ENCODE results near the gene PLXNB2.
A peak's percentile ranks its signal among the peaks of the same experiment; 100 is the strongest.

The PLXNB2 gene

GRCh38 chr22:50310031-50310722 is 2.7 kb upstream of the PLXNB2 start:
- no peak for DNase-seq

- DNase-seq, result no peak
Measured at GRCh38 chr22:50309601-50309991, 2.1 kb upstream of the PLXNB2 start.

DNA sequence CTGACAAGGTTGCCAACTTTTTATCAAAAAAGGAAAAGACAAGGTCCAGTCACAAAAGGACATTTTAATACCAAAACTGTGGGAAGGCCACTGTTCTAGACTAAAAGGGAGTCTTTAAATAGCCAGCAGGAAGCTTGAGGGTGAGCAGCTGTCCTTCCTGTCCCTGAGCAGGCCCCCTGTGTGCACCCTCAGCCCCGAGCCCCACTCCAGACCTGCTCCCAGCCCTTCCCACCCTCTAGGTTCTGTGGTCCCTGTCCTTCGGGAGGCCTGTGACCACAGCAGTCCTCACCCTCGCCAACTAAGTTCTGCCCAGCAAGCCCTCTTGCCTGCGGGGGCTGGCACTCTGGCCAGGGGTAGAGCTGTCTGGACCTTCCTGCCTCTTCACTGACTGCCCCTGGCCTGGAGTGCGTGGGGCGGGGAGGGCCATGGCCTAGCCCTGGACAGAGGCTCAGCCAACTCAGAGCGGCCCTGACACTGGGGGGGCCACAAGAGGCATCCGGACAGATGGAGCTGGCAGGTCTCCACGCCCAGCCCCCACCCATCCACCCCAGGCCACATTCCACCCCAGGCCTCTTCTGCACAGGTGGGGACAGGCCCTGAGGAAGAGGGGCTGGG is 1.6 kb upstream of the PLXNB2 start:
- DNase-seq, result no peak

- no peak for DNase-seq
Measured at GRCh38 chr22:50308597-50308935, 1.1 kb upstream of the PLXNB2 start.

GRCh38 chr22:50307890-50308596 is 597 bp upstream of the PLXNB2 start:
- no peak for DNase-seq

DNA sequence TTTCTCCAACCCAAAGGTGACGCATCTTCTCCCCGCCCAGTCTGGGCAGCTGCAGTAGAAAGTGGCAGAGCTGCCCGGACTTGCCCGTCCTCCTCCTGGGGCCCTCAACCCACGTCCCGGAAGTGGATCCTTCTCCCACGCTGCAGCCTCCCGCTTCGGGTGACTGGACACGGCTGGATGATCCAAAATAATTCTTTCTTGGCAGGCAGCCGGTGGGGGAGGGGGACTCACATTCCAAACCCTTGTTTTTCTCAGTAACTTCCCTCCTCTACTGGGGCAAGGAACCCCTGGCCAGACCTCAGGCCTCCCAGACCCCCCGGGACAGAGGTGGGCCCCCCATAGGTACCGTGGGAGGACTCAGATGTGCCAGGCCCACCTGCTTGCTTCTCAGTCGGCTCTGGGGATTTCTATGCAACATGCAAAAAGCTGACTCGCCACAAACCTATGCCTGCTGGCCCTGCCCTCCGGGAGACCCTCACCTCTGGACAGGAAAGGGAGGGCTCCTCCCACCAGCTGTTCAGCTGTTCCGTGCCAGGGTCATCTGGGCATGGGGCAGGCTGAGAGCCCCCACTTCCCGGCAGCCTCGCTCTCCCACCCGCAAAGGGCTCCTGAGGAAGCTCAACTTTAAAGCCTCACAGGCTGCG is 1.4 kb downstream of the PLXNB2 start:
- DNase-seq, result peak; percentile 67

GRCh38 chr22:50305393-50305922 is 2.0 kb downstream of the PLXNB2 start:
- no peak for DNase-seq

DNA sequence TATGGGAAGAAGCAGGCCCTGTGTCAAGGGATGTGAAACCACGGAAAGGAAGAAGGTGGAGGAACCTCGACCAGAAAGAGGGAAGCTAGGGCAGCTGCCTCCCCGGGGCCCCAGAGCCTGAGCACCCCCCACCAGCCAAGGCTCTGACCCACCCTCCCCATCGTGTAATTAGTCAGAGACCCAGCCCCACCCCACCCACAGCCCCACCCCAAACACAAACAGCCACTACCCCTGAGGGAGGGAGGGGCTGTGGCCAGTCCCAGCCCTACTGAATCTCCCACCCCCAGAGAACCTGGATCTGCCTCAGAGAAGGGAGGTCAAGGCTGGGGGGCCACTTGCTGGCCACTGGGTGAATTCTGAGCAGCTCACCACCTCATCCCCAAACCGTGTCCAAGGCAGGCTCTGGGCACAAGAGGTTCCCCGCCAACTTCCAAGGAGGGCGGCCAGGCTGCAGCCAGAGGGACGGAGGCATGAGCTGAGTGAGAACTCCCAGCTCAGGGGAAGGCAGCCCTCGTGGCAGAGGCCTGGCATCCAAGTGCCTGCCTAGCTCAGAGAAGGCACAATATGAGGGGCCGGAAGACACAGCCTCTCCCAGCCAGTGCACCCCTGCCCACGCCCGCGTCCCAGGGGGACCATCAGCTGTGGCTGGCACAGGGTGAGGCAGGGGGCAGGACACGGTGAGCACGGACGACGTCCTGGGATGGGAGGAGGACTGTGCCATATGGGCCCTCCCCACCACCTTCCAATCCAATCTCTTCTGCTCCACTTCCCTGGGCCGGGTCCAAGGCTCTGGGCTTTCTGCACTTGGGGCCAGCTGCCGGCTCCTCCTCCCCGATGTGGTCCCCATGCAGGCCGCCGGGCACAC is 2.7 kb downstream of the PLXNB2 start:
- no peak for DNase-seq

DNA sequence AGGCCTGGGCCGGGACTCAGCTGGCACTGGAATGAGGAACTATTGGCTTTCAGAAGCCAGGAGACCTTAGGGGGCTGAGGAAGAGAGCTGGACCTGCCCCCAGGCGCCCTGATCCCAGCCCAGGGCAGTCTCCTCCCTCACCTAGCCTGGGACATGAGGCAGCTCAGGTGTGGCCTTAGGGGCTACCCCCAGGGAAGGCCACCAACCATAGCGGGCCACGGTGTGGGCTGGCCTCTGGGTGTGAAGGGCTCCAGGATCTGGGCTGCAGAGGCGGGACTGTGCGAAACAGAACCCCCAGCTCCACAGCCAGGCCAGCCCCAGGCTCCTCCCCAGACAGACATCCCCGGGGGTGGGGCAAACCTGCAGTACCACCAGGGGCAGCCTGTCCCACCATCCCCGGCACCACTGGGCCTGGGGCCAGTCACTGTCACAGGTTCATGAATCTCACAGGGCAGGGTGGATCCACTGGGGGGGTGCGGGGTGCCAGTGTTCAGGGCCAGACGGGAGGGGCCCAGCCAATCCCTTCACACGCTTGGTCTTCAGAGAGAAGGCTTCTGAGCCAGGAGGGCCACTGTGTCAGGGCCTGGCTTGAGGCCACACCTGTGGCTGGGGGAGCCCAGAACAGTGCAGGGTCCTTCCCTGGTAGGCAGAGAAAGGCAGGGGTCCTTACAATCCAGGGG is 3.5 kb downstream of the PLXNB2 start:
- no peak for DNase-seq

- no peak for DNase-seq
Measured at GRCh38 chr22:50303515-50303847, 4.0 kb downstream of the PLXNB2 start.

DNA sequence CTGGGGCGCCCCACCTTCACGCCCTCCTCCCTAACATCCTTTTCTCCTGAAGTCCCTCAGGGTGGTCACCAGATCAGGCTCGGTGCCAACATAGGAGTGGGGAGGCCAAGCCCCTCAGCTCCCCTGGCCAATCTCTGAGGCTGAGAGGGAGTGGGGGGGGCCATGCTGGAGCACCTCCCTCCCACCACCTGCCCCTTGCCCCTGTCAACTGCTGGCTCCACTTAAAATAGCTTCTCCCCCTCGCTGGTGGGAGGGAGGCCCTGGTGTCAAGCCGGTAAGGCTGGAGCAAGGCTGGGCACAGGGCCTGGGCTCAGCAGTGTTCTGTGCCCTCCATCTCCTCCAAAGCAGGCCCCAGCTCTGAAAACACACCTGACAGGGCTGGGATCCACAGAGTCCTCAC is 4.9 kb downstream of the PLXNB2 start:
- no peak for DNase-seq

- no peak for DNase-seq
Measured at GRCh38 chr22:50302041-50302541, 5.4 kb downstream of the PLXNB2 start.

DNA sequence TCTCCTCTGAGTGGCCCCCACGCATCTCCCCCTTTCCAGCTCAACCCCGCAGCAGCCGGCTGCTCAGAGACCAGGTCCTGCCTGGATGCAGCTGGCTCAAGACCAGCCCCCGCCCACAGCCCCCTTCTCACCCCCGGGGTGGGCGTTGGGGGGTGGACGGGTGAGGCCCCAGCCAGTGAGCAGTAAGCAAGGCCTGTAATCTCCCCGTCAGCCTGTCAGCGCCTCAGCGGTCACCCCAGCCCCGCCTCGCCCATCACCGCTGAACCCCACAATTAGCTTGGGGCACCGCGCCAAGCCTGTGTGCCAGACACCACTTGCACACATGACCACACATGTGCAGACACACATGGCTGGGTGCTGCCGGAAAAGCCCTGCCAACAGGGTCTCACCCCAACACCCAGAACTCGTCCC is 5.9 kb downstream of the PLXNB2 start:
- DNase-seq, result no peak

- DNase-seq, result no peak
Measured at GRCh38 chr22:50300620-50301257, 6.7 kb downstream of the PLXNB2 start.

DNA sequence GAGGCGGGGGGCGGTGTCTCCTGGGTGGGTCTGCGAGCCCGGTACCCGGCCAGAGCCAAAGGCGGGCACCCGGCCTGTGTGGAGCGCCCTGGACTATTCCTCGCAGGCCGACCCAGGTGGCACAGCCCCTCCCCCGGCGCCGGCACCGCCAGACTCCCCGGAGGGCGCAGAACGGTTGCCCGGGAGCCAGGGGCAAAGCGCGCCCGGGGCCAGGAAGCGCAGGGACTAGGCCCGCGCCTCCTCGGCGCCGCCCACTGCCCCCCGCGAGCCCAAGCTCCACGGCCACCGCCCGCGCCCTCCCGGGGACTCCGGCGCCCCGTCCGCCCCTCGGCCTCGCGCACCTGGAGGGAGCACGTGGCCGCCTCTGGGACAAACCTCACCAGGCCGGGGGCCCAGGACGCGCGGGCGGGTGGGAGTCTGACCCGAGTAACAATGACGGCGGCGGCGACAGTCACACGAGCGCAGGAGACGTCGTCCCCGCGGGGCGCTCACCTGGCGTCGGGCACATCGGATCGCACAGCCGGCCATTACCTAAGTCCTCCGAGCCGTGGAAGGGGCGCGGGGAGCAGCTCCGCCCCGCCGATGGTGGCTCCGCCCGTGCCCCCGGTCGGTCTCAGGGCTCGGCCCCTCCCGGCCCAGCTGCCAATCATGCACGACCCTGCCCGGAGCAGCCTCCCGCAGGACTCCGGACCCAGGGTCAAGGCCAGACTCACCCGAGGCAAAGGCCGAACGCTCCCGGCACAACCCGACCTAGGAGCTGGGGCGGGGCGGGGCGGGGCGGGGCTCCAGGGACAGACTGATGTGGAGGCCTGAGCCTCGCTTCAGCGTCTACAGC is 7.4 kb downstream of the PLXNB2 start:
- no peak for DNase-seq

GRCh38 chr22:50298937-50299784 is 8.3 kb downstream of the PLXNB2 start:
- DNase-seq, result no peak

- no peak for DNase-seq
Measured at GRCh38 chr22:50298266-50298637, 9.2 kb downstream of the PLXNB2 start.

DNA sequence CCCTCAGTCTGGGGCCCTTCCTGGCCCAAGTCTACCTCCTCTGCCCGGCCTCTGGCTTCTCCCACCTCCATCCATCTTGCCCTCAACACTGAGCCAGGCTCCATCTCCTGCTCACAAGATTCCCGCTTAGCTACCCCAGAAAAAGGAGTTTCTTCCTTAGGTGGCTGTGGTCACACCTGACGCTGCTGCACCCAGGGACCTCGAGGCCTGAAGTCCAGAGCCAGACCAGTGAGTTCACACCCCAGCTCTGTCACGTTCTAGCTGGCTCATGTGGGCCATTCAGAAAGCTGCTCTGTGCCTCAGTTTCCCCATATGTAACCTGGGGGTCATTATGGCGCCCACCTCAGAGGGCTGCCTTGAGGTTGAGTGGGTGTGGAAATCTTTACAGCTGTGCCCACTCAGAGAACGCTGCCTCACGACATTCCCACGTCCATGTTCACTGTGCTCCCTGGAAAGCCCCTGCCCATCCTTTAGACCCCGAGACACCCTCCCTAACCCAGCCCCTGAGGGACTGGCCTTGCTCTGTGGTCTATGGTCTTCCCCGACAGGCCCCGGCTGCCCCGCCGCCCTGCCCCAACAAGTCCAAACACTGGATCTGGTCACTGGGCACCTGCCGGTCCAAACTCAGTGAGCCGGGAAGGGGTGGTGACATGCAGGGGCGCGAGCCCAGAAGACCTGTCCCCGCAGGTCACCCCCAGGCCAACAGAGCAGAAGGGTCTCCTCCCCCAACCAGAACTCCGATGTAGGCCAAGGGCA is 9.8 kb downstream of the PLXNB2 start:
- no peak for DNase-seq

Data from T1000 (cell line).